GM18861 (cell line): ENCODE data around the gene FXYD7.
"Not testable (repeated sequence)": the region's sequence is repeated elsewhere in the genome, so short reads cannot be mapped to it uniquely, and the experiment has no call there.

Source experiments
- ATAC-seq: cut with Tn5 transposase; IDR thresholded peaks from one replicate; pipeline ENCODE4 v1.9.1; 2021; ENCODE audit not compliant: unreplicated experiment

Gene FXYD7

DNA sequence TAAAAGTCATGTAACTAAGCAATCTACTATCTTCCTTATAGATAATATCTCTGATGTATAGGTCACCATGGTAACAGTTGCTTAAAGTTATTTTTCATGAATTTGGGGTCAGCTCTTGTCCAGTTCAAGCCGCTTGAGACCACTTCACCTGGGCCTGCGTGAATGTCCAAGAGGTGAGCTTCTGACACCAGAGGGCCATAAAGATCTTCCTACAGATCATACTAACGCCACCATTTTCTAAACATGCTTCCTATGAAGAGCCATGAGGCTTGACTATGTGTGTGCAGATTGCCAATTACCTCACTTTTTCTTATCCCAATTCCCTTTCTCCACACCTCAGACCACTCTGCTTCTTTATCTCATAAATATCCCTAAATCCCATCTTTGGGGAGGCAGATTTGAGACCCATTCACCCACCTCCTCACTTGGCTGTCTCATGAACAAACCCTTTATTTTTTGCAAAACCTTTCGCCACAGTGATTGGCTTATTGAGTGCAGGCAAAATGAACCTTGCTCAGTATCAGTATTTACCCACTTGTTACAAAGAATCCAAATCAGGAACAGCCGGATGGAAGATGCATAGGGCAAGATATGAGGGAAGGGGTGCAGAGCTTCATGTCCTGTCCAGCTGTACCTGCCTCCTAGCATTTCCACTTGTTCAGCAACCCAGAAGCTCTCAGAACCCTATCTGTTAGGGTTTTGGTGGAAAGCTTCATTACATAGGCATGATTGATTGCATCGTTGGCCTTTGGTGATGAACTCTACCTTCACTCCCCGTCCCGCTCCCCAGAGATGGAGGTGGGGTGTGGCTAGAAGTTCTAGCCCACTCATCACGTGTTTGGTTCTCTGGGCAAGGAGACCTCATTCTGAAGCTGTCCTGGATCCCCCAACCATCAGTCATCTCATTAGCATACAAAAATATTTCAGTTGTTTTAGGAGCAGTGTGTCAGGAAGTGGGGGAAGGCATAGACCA is 51.2 kb downstream of the FXYD7 start:
- ATAC-seq: no peak

DNA sequence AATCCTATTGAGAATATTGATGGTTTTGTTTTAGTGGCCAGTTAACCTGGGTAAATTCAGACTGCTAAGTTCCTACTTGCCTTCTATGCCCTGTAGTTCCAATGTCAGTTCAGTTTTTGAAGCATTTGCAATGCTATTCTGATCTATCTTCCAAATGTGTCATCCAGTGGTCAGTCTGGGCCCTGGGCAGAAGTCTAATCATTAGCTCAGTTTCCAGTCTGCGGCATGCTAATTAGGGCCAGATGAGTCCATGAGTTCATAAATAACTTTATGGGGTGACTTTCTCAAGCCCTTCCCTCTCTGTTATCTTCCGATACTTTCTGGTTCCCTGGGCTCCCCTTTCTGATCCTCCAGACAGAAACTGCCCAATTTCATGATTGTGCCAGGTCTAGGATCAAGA is 52.8 kb downstream of the FXYD7 start:
- ATAC-seq: no peak

DNA sequence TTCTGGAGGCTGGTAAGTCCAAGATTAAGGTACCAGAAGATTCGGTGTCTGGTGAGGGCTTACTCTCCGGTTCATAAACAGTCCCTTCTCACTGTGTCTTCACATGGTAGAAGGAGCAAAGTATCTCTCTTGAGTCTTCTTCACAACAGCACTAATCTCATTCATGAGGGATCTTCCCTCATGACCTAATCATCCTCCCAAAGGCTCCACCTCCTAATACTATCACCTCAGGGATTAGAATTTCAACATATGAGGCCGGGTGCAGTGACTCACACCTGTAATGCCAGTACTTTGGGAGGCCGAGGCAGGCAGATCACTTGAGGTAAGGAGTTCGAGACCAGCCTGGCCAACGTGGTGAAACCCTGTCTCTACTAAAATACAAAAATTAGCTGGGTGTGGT is 53.8 kb downstream of the FXYD7 start:
- not testable (repeated sequence) for ATAC-seq

DNA sequence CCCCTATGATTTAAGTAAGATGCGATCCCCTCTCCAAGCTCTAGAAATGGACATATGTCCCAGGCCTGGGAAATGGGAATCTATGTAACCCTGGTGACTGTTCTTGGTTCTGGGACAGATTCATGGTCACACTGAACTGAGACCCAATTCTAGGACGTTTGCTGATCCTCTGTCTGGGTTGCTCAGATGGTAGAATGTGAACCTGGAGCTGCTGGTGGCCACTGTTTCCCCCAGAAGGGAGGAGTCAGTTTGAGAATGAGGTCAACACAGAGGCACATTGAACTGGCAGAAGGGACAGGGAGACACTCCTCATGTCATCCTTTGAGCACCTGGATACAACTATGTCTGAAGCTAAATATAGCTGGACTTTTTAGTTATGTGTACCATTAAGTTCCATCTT is 56.4 kb downstream of the FXYD7 start:
- ATAC-seq: no peak

DNA sequence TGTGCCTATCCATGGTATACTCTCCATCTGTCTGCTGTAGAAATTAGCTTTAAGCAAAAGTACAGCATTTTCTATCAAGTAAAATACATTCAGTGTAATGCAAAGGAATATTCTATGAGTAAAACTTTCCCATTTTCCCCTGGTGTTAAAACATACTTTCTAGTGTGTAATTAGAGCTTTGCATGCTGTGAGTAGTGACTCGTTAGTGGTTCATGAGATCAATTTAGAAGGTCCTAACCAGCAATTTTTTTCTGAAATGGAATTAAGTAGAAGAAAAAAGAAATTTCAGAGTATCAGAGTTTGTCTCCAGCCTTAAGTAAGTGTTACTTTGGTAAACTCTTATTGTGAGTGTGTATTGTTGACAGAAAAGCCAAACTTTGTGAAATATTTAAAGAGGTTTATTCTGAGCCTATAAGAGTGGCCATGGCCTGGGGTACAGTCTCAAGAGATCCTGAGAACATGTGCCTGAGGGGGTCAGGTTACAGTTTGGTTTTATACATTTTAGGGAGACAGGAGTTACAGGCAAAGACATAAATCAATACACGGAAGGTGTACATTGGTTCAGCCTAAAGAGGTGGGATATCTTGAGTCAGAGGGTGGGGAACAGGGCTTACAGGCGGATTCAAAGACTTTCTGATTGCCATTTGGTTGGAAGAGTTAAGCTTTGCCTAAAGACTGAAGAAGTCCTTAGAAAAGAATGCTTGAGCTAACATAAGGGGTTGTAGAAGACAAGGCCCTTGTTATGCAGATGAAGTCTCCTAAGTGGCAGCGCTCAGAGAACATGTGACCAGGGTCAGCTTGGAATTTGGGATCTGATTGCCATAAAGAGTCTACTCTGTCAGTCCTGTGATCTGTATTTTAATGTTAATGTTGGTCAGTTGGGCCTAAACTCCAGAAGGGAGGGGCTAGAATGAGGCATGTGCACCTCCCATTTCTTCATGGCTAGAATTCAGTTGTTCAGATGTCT is 60.0 kb downstream of the FXYD7 start:
- no peak for ATAC-seq
